ENCODE data around the gene SSMEM1. TPM values are rescaled to one million over a fixed set of nuclear protein-coding genes. Genes with fewer than 3 reads are reported as not detected.

SSMEM1 gene
- total RNA-seq, 2 experiments from 2014 or later = not detected

DNA sequence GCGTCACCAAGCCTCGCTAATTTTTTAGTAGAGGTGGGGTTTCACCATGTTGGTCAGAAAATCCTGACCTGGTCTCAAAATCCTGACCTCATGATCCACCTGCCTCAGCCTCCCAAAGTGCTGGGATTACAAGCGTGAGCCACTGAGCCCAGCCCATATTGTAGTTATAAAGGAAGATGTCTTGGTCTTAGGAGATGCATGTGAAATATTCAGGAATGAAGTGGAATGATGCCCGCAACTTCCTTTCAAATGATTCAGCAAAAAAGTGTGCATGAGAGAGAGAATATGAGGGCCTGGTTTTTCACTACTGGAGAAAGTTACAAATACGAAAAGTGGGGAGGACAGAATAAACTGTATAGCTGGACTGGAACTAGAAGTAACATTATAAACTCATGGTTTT lies 18.3 kb upstream of the SSMEM1 start:
- no peak overlapping the region for H3K27ac Mint-ChIP-seq

GRCh38 chr7:130191791-130192190 lies 15.9 kb upstream of the SSMEM1 start:
- no peaks in the 10 kb centered on the region for H3K27me3 Mint-ChIP-seq (ENCODE audit: low read depth)
- intact Hi-C loops (cut with micrococcal nuclease) = no loop called here
- DNase-seq = no peak
- no peak overlapping the region for H3K4me3 Mint-ChIP-seq
- peaks cover 38% of the 10 kb centered on the region for H3K36me3 Mint-ChIP-seq (ENCODE audit: low read depth)
- no peaks in the 10 kb centered on the region for H3K9me3 Mint-ChIP-seq
- H3K27ac Mint-ChIP-seq = no peak overlapping the region
- H3K4me1 Mint-ChIP-seq (ENCODE audit: low read depth) = no peaks in the 10 kb centered on the region
- CTCF ChIA-PET = interaction anchor here (0.9 kb wide), 1 partner anchor 21 kb away, joined by 3 read pairs; no protein-coding TSS in a partner anchor

More for the DNA sequence above, 18.3 kb upstream of the SSMEM1 start:
- Mint-ChIP-seq H3K4me3 (no peak overlapping the region), H3K9me3 (no peaks in the 10 kb centered on the region), H3K36me3 (ENCODE audit: low read depth) (peaks cover 34% of the 10 kb centered on the region), H3K4me1 (ENCODE audit: low read depth) (no peaks in the 10 kb centered on the region), H3K27me3 (ENCODE audit: low read depth) (no peaks in the 10 kb centered on the region)
- intact Hi-C loops (cut with micrococcal nuclease) = loop anchor here (10.0 kb wide), 1 partner anchor 845 kb away; no protein-coding TSS in a partner anchor
- DNase-seq = no peak
- CTCF ChIA-PET = no interaction called here

DNA sequence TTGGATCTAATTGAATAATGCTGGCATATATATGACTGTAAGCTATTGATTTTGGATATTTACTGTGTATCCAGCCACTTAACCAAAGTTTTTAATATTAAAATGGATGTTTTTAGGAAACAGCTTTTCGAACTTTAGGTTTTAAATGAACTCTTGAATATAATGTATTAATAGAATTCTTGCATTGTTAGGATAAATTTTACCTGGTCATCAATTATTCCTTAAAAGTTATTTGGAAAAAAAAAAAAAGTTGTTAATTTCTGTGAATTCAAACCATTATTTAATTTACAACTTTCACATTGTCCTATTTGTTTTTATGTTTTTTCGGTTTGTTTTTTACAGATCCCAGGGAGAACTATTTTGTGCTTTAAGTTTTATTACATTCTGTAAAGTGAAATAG lies 12.3 kb upstream of the SSMEM1 start:
- no peak for DNase-seq
- intact Hi-C loops (cut with micrococcal nuclease) = no loop called here
- Mint-ChIP-seq H3K36me3 (ENCODE audit: low read depth) (peaks cover 42% of the 10 kb centered on the region), H3K27ac (no peak overlapping the region), H3K9me3 (no peaks in the 10 kb centered on the region), H3K4me3 (no peak overlapping the region), H3K27me3 (ENCODE audit: low read depth) (no peaks in the 10 kb centered on the region), H3K4me1 (ENCODE audit: low read depth) (no peaks in the 10 kb centered on the region)
- CTCF ChIA-PET = no interaction called here

DNA sequence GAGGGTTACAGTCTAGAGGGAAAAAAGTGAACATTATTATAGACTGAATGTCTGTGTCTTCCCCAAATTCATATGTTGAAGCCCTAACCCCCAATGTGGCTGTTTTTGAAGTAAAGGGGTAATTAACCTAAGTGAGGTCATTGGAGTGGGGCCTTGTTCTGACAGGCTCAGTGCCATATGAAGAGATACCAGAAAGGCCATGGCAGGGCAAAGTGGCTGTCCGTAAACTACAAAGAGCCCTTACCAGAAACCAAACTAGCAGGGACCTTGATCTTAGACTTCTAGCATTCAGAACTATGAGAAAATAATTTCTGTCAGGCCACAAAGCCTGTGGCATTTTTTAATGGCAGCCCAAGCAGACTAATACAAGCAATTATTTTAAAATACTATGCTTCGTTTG lies 11.2 kb upstream of the SSMEM1 start:
- Mint-ChIP-seq H3K9me3 (no peaks in the 10 kb centered on the region), H3K27ac (no peak overlapping the region), H3K4me3 (no peak overlapping the region), H3K36me3 (ENCODE audit: low read depth) (peaks cover 44% of the 10 kb centered on the region), H3K27me3 (ENCODE audit: low read depth) (no peaks in the 10 kb centered on the region), H3K4me1 (ENCODE audit: low read depth) (peaks cover 4% of the 10 kb centered on the region)
- intact Hi-C loops (cut with micrococcal nuclease) = no loop called here
- CTCF ChIA-PET = no interaction called here
- no peak for DNase-seq

DNA sequence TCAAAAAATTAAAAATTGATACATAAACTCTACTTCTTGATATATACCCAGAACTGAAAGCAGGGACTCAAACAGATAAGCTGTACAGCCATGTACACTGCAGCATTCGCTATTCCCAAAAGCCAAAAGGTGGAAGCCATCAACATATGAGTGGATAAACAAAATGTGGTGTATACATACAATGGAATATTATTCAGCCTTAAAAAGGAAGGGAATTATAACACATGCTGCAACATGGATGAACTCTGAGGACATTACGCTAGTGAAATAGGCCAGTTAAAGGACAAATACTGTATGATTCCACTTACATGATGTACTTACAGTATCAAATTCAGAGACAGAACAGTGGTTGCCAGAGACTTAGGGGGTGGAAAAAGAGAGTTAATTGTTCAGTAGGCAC lies 10.6 kb upstream of the SSMEM1 start:
- H3K4me1 Mint-ChIP-seq (ENCODE audit: low read depth) = peaks cover 8% of the 10 kb centered on the region
- DNase-seq = no peak
- no peak overlapping the region for H3K27ac Mint-ChIP-seq
- peaks cover 46% of the 10 kb centered on the region for H3K36me3 Mint-ChIP-seq (ENCODE audit: low read depth)
- no peaks in the 10 kb centered on the region for H3K27me3 Mint-ChIP-seq (ENCODE audit: low read depth)
- intact Hi-C loops (cut with micrococcal nuclease) = no loop called here
- CTCF ChIA-PET = no interaction called here
- H3K4me3 Mint-ChIP-seq = no peak overlapping the region
- no peaks in the 10 kb centered on the region for H3K9me3 Mint-ChIP-seq

DNA sequence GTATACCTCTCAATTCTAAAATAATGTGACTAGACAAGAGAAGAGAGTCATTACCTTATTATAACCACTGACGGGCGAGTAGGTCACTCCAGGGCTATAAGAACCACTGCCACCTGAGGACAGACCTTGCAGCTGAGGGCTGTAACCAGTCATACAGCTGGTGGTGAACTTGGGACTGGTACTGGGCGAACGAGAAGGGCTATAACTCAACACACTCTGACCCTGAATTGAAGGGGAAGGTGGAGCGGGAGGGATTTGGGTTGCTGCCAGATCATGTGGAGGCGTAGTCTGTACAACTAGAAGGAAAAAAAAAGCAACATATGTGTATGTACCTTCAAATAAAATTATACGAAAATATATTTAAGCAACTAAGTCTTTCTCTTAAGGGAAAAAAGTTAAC lies 5.9 kb upstream of the SSMEM1 start:
- H3K36me3 Mint-ChIP-seq (ENCODE audit: low read depth) = peaks cover 42% of the 10 kb centered on the region
- H3K9me3 Mint-ChIP-seq = no peaks in the 10 kb centered on the region
- intact Hi-C loops (cut with micrococcal nuclease) = no loop called here
- H3K27me3 Mint-ChIP-seq (ENCODE audit: low read depth) = no peaks in the 10 kb centered on the region
- CTCF ChIA-PET = interaction anchor here (0.7 kb wide), 2 partner anchors 8 to 28 kb away, joined by 4 read pairs; no protein-coding TSS in a partner anchor
- no peak for DNase-seq
- H3K4me3 Mint-ChIP-seq = no peak overlapping the region
- H3K27ac Mint-ChIP-seq = no peak overlapping the region
- peaks cover 33% of the 10 kb centered on the region for H3K4me1 Mint-ChIP-seq (ENCODE audit: low read depth)

DNA sequence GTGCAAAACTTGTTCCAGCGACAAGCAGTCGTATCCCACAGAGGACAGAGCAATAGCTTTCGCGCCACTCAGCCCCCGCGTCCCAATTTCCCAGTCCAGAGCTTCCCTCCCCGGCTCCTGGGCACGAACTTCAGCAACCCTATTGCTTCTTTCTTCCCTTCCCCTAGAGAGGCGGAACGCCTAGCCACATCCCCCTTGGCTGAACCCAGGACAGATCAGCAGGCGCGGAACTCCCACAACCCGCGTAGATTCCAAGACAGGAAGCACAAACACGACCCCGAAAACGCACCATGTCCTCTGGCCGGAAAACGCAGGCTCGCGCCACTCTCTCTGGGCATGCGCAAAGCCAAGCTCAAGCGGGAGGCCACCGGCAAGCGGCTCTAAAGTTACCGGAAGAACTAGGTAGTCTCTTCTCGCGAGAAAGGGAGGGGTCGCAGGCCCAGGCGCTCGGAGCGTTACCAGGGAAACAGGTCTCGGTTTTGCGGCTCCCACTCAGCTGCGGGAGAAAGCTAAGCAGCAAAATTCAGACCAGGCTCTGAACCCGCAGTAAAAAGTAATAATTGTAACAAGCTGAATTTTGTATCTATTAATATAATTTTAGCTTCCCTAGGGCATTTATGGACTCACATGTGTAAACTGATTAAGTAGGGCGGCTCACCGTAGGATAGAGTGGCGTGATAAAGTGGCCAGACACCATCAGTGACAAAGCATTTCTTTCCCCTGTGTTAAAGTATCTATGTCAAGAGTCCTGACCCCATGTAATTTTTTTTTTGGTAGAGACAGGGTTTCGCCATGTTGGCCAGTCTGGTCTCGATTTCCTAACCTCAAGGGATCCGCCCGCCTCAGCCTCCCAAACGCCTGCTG lies 2.3 kb upstream of the SSMEM1 start, which contains the start of gene TMEM209:
TMEM209 (minus strand) TSS at position 323 of the 864 bp plus-strand sequence; CDS start at position 292, 31 bp downstream.
- Mint-ChIP-seq H3K36me3 (ENCODE audit: low read depth) (peaks cover 23% of the 10 kb centered on the region), H3K9me3 (no peaks in the 10 kb centered on the region), H3K4me3 (peak within 1 kb of the TSS; percentile 98), H3K27ac (peak within 1 kb of the TSS; percentile 98), H3K4me1 (ENCODE audit: low read depth) (peaks cover 33% of the 10 kb centered on the region), H3K27me3 (ENCODE audit: low read depth) (no peaks in the 10 kb centered on the region)
- intact Hi-C loops (cut with micrococcal nuclease) = loop anchor here (1.0 to 2.0 kb wide), 5 partner anchors 25 to 235 kb away; partner anchors contain the start of genes CEP41 and KLHDC10
- DNase-seq = peak; percentile 97
- CTCF ChIA-PET = interaction anchor here (0.5 to 1.7 kb wide), 4 partner anchors 18 to 133 kb away, joined by 3 to 5 read pairs (median 3); no protein-coding TSS in a partner anchor

DNA sequence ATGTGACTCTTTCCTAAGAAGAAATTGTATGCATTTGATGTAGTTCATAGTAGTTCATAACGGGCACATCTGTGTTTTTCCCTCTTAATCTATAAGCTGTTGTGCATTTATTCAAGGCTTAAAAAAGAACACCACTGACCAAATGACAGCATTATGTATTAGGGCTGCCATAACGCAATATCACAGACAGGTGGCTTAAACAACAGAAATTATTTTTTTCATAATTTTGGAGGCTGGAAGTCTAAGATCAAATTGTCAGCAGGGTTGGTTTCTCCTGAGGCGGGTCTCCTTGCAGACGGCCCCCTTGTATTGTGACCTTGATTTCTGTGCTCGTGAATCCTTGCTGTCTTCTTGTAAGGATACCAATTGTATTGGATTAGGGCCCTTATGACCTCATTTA lies 627 bp upstream of the SSMEM1 start:
- intact Hi-C loops (cut with micrococcal nuclease) = no loop called here
- no peak for DNase-seq
- H3K27ac Mint-ChIP-seq = no peak overlapping the region
- H3K4me3 Mint-ChIP-seq = no peak overlapping the region
- no peaks in the 10 kb centered on the region for H3K9me3 Mint-ChIP-seq
- H3K36me3 Mint-ChIP-seq (ENCODE audit: low read depth) = peaks cover 14% of the 10 kb centered on the region
- H3K27me3 Mint-ChIP-seq (ENCODE audit: low read depth) = no peaks in the 10 kb centered on the region
- CTCF ChIA-PET = no interaction called here
- H3K4me1 Mint-ChIP-seq (ENCODE audit: low read depth) = peaks cover 25% of the 10 kb centered on the region

DNA sequence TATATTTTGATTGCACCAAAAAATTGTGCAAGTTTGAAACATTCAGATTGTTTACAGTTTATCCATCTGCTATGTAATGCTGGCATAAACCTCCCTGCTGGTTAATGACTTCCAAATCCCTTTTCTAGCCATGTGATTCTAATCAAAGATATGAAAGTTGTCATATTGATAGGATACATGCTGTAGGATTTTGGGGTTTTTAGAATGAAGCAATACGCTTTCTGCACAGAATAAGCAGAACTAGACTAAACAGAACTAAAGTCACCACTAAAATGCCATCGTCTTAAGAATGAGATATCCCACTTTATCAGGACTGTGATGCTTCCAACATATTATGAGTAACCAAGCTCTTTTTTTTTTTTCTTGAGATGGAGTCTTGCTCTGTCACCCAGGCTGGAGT lies 856 bp downstream of the SSMEM1 start:
- intact Hi-C loops (cut with micrococcal nuclease) = no loop called here
- no peaks in the 10 kb centered on the region for H3K9me3 Mint-ChIP-seq

GRCh38 chr7:130210181-130210935 lies 2.7 kb downstream of the SSMEM1 start:
- Mint-ChIP-seq H3K4me3 (no peak overlapping the region), H3K36me3 (ENCODE audit: low read depth) (no peaks in the 10 kb centered on the region), H3K27me3 (ENCODE audit: low read depth) (no peaks in the 10 kb centered on the region), H3K9me3 (no peaks in the 10 kb centered on the region), H3K4me1 (ENCODE audit: low read depth) (peaks cover 4% of the 10 kb centered on the region), H3K27ac (no peak overlapping the region)
- intact Hi-C loops (cut with micrococcal nuclease) = no loop called here
- CTCF ChIA-PET = interaction anchor here (0.9 to 1.2 kb wide), 2 partner anchors 24 to 138 kb away, joined by 3 to 4 read pairs; no protein-coding TSS in a partner anchor
- no peak for DNase-seq

More for the DNA sequence above, 856 bp downstream of the SSMEM1 start:
- Mint-ChIP-seq H3K27ac (no peak overlapping the region), H3K4me3 (no peak overlapping the region), H3K27me3 (ENCODE audit: low read depth) (no peaks in the 10 kb centered on the region), H3K4me1 (ENCODE audit: low read depth) (peaks cover 17% of the 10 kb centered on the region), H3K36me3 (ENCODE audit: low read depth) (peaks cover 5% of the 10 kb centered on the region)
- DNase-seq = no peak
- CTCF ChIA-PET = no interaction called here

GRCh38 chr7:130213828-130214227 lies 6.2 kb downstream of the SSMEM1 start:
- intact Hi-C loops (cut with micrococcal nuclease) = no loop called here
- Mint-ChIP-seq H3K4me3 (no peak overlapping the region), H3K36me3 (ENCODE audit: low read depth) (no peaks in the 10 kb centered on the region), H3K27me3 (ENCODE audit: low read depth) (no peaks in the 10 kb centered on the region), H3K9me3 (no peaks in the 10 kb centered on the region), H3K4me1 (ENCODE audit: low read depth) (no peaks in the 10 kb centered on the region), H3K27ac (no peak overlapping the region)
- CTCF ChIA-PET = interaction anchor here (0.6 to 1.1 kb wide), 2 partner anchors 131 to 138 kb away, joined by 3 to 4 read pairs; no protein-coding TSS in a partner anchor
- DNase-seq = no peak

DNA sequence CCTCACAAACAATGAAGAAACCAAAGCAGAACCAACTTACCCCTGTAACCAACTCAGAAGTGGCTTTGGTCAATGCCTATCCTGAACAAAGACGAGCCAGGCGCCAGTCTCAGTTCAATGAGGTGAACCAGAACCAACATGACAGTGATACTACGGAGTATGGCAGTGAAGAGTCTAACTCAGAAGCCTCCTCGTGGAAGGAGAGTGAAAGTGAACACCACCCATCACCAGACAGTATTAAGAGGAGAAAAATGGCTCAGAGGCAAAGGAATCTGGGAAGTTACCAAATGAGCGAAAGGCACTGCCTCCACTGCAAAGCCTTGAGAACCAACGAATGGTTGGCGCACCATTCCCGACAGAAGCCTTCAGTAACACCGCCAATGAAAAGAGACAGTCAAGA lies 8.4 kb downstream of the SSMEM1 start:
- no peaks in the 10 kb centered on the region for H3K27me3 Mint-ChIP-seq (ENCODE audit: low read depth)
- intact Hi-C loops (cut with micrococcal nuclease) = no loop called here
- no peak for DNase-seq
- CTCF ChIA-PET = no interaction called here
- no peaks in the 10 kb centered on the region for H3K4me1 Mint-ChIP-seq (ENCODE audit: low read depth)
- H3K27ac Mint-ChIP-seq = no peak overlapping the region
- no peaks in the 10 kb centered on the region for H3K9me3 Mint-ChIP-seq
- H3K36me3 Mint-ChIP-seq (ENCODE audit: low read depth) = no peaks in the 10 kb centered on the region
- no peak overlapping the region for H3K4me3 Mint-ChIP-seq

Data from activated naive CD4-positive, alpha-beta T cell treated with anti-CD3 and anti-CD28 coated beads for 36 hours (primary cell).